Ascending aorta (tissue), 2 donors: ENCODE results near the gene GABBR2. TPM values are rescaled to one million over a fixed set of nuclear protein-coding genes. Genes with fewer than 3 reads are reported as not detected.

ENCODE experiments used
- DNase-seq, 2 donors: peaks; one replicate each; pipeline ENCODE4 v3.0.0-alpha.2; 2019; ENCODE audit warnings: low spot score in 2 of 2
- H3K27ac ChIP-seq, 2 donors: fragments of 200-600 bp; sonication (generic); one replicate each; pipeline ENCODE4 v1.5.1; 2016 to 2017; ENCODE audit warnings: mild to moderate bottlenecking in 1 of 2
- H3K27me3 ChIP-seq: fragments of 200-600 bp; sonication (generic); one replicate; pipeline ENCODE4 v1.5.1; 2017
- H3K36me3 ChIP-seq, 2 donors: fragments of 200-600 bp; sonication (generic); one replicate each; pipeline ENCODE4 v1.5.1; 2016
- H3K4me1 ChIP-seq, 2 donors: fragments of 200-600 bp; sonication (generic); one replicate each; pipeline ENCODE4 v1.5.1; 2016 to 2017; ENCODE audit warnings: mild to moderate bottlenecking in 1 of 2
- H3K4me3 ChIP-seq, 2 donors: fragments of 200-600 bp; sonication (generic); one replicate each; pipeline ENCODE4 v1.5.1; 2016 to 2017; ENCODE audit warnings: mild to moderate bottlenecking in 1 of 2
- H3K9me3 ChIP-seq, 2 donors: fragments of 200-600 bp; sonication (generic); one replicate each; pipeline ENCODE4 v1.5.1; 2016
- intact Hi-C: fragments of 100-400 bp; cut with DNase I; formaldehyde crosslinking; loops from one replicate; pipeline ENCODE4 v1.15.1; 2023
- total RNA-seq: library from RNA; depleted of rRNA; stranded (reverse); fragments of >200 nt; gene quantifications from one replicate; pipeline ENCODE4 v1.1.0, GENCODE V29; 2016
- TF ChIP-seq, protein P1 (sequence below), 3 experiments: fragments of 200-600 bp in 2 of 3; fragments of 450-650 bp in 1 of 3; sonication (generic) in 2 of 3; IDR thresholded peaks; one replicate each; pipeline ENCODE4 v1.5.1; 2016 to 2019; ENCODE audit warnings: antibody characterized with exemption in 3 of 3, mild to moderate bottlenecking in 1 of 3, moderate library complexity in 1 of 3

The GABBR2 gene
- total RNA-seq, 1 donor from 2014 or later: not detected

DNA sequence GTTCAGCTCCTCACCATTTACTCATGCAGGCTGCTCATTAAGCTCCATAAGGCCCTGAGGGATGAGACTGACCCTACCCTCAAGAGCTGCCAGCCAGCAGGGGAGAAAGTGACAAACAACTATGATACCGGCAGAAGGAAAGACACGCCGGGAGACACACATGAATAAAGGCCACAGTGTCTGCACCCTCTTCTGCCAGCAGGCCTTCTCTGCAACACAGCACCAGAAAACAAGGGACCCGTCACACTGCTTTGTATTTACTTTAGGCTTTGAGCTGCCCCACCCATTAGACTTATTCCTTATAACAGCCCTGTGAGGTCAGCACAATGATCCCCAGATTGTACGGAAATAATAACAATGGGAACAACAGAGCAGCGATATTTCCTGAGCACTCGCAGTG is 7.2 kb downstream of the GABBR2 start:
- no peak overlapping the region for H3K4me3 ChIP-seq
- H3K4me1 ChIP-seq: no peaks in the 10 kb centered on the region
- no peaks in the 10 kb centered on the region for H3K9me3 ChIP-seq
- H3K27ac ChIP-seq: no peak overlapping the region
- no peak for DNase-seq
- no peaks in the 10 kb centered on the region for H3K36me3 ChIP-seq
- H3K27me3 ChIP-seq: no peaks in the 10 kb centered on the region
- TF ChIP-seq, protein P1, sequence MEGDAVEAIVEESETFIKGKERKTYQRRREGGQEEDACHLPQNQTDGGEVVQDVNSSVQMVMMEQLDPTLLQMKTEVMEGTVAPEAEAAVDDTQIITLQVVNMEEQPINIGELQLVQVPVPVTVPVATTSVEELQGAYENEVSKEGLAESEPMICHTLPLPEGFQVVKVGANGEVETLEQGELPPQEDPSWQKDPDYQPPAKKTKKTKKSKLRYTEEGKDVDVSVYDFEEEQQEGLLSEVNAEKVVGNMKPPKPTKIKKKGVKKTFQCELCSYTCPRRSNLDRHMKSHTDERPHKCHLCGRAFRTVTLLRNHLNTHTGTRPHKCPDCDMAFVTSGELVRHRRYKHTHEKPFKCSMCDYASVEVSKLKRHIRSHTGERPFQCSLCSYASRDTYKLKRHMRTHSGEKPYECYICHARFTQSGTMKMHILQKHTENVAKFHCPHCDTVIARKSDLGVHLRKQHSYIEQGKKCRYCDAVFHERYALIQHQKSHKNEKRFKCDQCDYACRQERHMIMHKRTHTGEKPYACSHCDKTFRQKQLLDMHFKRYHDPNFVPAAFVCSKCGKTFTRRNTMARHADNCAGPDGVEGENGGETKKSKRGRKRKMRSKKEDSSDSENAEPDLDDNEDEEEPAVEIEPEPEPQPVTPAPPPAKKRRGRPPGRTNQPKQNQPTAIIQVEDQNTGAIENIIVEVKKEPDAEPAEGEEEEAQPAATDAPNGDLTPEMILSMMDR (IDR thresholded peaks at IDR 0.05): no peak
- intact Hi-C loops: no loop called here

DNA sequence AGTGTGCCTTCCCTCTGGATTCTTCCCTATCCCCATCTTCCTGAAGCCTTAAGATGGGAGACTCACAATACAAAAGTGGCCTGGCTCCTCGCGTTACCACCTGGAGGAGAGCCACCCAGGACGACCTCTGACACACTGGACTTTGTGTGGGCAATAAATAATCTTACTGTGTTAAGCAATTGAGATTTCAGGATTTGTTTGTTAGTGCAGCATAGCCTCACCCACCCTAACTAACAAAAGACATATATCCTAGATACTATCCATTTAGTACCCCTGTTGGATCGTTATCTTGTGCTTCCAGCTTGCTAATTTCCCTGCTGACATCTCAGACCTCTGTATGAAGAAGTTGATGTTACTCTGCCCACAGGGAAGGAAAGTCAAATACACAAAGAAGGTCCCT is 7.9 kb downstream of the GABBR2 start:
- Histone ChIP-seq H3K36me3 (no peaks in the 10 kb centered on the region), H3K4me3 (no peak overlapping the region), H3K4me1 (no peaks in the 10 kb centered on the region), H3K9me3 (no peaks in the 10 kb centered on the region), H3K27me3 (no peaks in the 10 kb centered on the region), H3K27ac (no peak overlapping the region)
- TF ChIP-seq, protein P1 (IDR thresholded peaks at IDR 0.05): no peak
- intact Hi-C loops: no loop called here
- no peak for DNase-seq

DNA sequence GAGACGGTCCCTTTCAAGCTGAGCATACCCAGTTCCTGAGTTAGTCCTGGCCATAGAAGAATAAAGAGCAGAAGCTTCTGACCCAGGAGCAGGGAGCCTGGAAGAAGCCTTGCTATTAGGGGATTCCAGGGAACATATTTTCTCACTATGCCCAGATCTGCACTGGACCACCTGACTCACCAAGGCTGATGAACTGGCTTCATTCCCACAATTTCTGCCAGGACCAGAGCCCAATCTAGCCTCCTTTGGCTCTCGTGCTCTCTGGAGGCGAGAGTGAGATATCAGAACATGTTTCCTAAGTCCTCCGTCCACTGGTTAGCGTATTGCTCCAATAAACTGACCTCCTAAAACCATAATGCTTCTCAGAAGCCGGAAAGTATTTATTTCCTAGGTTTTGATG is 9.9 kb downstream of the GABBR2 start:
- no peaks in the 10 kb centered on the region for H3K36me3 ChIP-seq
- no peak overlapping the region for H3K27ac ChIP-seq
- H3K27me3 ChIP-seq: no peaks in the 10 kb centered on the region
- intact Hi-C loops: no loop called here
- TF ChIP-seq, protein P1 (IDR thresholded peaks at IDR 0.05): no peak
- H3K4me1 ChIP-seq: no peaks in the 10 kb centered on the region
- no peaks in the 10 kb centered on the region for H3K9me3 ChIP-seq
- no peak overlapping the region for H3K4me3 ChIP-seq
- no peak for DNase-seq

DNA sequence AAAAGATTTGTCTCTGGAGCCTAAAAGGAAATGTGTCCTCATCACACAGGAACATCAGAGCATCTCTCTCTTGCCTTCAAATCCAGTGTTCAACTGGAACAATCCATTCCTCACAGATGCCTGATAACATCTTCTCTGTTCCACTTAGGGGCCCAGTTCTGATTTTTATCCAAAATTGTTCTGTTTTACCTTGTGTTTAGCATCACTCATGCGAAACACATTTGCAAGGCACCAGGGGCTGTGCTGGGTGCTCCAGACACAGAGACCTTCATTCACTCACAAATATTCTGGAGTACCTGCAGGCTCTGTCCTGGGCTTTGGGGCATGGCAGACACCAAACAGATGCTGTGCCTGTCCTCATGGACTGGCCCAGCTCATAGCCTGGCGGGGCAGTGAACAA is 13.8 kb downstream of the GABBR2 start:
- H3K4me3 ChIP-seq: no peak overlapping the region
- H3K27ac ChIP-seq: no peak overlapping the region
- no peaks in the 10 kb centered on the region for H3K4me1 ChIP-seq
- no peaks in the 10 kb centered on the region for H3K27me3 ChIP-seq
- TF ChIP-seq, protein P1 (IDR thresholded peaks at IDR 0.05): no peak
- no peak for DNase-seq
- H3K36me3 ChIP-seq: no peaks in the 10 kb centered on the region
- intact Hi-C loops: no loop called here
- no peaks in the 10 kb centered on the region for H3K9me3 ChIP-seq

DNA sequence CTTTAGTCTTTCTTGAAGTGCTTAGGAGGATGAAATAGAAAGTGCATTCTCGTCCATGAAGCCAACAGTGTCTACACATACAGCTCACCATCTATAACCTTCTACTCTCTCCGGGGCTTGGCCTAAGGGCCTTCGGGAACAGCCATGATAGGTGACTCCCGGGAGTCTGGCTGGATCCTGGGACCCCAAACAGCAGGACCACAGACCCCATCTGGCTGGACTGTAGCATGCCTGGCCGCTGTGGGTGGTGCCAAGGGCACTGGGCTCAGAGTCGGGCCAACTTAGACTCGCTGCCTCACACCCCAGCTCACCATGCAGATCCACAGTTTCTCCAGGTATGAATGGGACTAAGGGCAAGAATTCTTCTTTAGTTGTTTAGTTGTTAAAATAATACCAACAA is 16.3 kb downstream of the GABBR2 start:
- no peaks in the 10 kb centered on the region for H3K9me3 ChIP-seq
- no peaks in the 10 kb centered on the region for H3K36me3 ChIP-seq
- no peak overlapping the region for H3K4me3 ChIP-seq
- no peak for DNase-seq
- no peaks in the 10 kb centered on the region for H3K27me3 ChIP-seq
- TF ChIP-seq, protein P1 (IDR thresholded peaks at IDR 0.05): no peak
- intact Hi-C loops: no loop called here
- no peak overlapping the region for H3K27ac ChIP-seq
- no peaks in the 10 kb centered on the region for H3K4me1 ChIP-seq

DNA sequence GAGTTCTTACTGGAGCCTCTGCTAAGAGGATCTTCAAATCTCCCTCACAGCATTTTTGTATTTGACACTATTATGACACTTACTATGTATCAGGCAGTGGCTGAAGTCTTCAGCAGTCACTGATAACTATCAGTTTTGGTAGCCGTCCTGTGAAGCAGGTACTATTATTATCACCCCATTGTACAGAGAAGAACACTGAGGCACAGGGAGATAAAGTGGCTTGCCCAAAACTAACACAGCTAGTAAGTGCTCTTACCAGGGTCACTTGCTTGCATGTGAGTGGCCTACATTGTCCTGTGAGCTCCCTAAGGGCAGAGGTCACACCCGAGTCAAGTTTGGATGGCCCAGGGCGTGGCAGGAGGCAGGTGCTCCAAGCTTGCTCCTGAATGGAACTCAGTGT is 16.8 kb downstream of the GABBR2 start:
- intact Hi-C loops: no loop called here
- no peak for DNase-seq
- no peaks in the 10 kb centered on the region for H3K4me1 ChIP-seq
- TF ChIP-seq, protein P1 (IDR thresholded peaks at IDR 0.05): no peak
- no peaks in the 10 kb centered on the region for H3K9me3 ChIP-seq
- H3K36me3 ChIP-seq: no peaks in the 10 kb centered on the region
- H3K4me3 ChIP-seq: no peak overlapping the region
- no peak overlapping the region for H3K27ac ChIP-seq
- H3K27me3 ChIP-seq: no peaks in the 10 kb centered on the region
